HepG2 (cell line): Measurements from ENCODE around the gene VAV2. TPM values are rescaled to one million over a fixed set of nuclear protein-coding genes. Genes with fewer than 3 reads are reported as not detected.
A peak's percentile ranks its signal among the peaks of the same experiment; 100 is the strongest.

Experiments
- ATAC-seq: fragments of 200-7000 bp; cut with Tn5 transposase; 3 replicates; pipeline ENCODE4 v1.9.1; 2020; ENCODE audit warnings: mild to moderate bottlenecking, moderate library complexity
- BruUV-seq: library from RNA; stranded (reverse); fragments of 400-500 nt; replicated peaks from 2 replicates; lab custom pipeline; 2021; lab: Mats Ljungman, UMichigan
- CTCF ChIA-PET: fragments of 300-600 bp; formaldehyde crosslinking; extraction: SDS; loops from one replicate; lab custom pipeline; 2021; ENCODE audit warnings: low total read pairs, inconsistent platforms, low intra/inter-chr PET ratio; lab: Yijun Ruan, JAX
- POLR2A ChIA-PET: fragments of 350-600 bp; sonication (Branson Sonifier 250); formaldehyde crosslinking; loops from one replicate; lab custom pipeline; 2020; ENCODE audit warnings: antibody characterized with exemption, inconsistent platforms; lab: Yijun Ruan, JAX
- DNase-seq: peaks from one replicate; pipeline ENCODE4 v3.0.0-alpha.2; 2015; ENCODE audit warnings: low spot score
- FAIRE-seq: peaks from 3 replicates; lab custom pipeline; 2011; peaks lifted over from hg19 to GRCh38; lab: Jason Lieb, UNC
- H2AFZ ChIP-seq: one replicate; pipeline ENCODE4 v1.6.1; 2011; ENCODE audit warnings: low read length, inconsistent platforms
- H3K27ac ChIP-seq: fragments of 300-600 bp; 3 replicates; pipeline ENCODE4 v1.8.0; 2011; ENCODE audit warnings: mixed run types, mild to moderate bottlenecking, mixed read lengths, low read length, inconsistent platforms; ENCODE audit not compliant: insufficient read depth; ENCODE audit errors: extremely low read length
- H3K27me3 ChIP-seq, 2 experiments: fragments of 200-600 bp in 1 of 2; 2 replicates in 1 of 2; 3 replicates in 1 of 2; pipeline versions ENCODE4 v1.6.0 to v1.8.0; 2011; ENCODE audit warnings: low read length in 2 of 2, mild to moderate bottlenecking in 2 of 2, moderate library complexity in 2 of 2, inconsistent platforms in 1 of 2; ENCODE audit not compliant: insufficient read depth in 2 of 2, control insufficient read depth in 1 of 2
- H3K36me3 ChIP-seq, 2 experiments: fragments of 200-600 bp in 1 of 2; replicated peaks in 1 of 2; 2 replicates in 1 of 2; 3 replicates in 1 of 2; pipeline versions ENCODE4 v1.5.1 to v1.8.0; 2011; ENCODE audit warnings: low read length in 2 of 2, inconsistent platforms in 1 of 2; ENCODE audit not compliant: insufficient read depth in 2 of 2, control insufficient read depth in 1 of 2
- H3K4me1 ChIP-seq: 2 replicates; pipeline ENCODE4 v1.5.1; 2012; ENCODE audit warnings: low read length, inconsistent platforms; ENCODE audit not compliant: insufficient read depth
- H3K4me2 ChIP-seq: 2 replicates; pipeline ENCODE4 v1.6.0; 2011; ENCODE audit warnings: low read depth, low read length, inconsistent platforms
- H3K4me3 ChIP-seq, 3 experiments: fragments of 200-600 bp in 1 of 3; sonication (generic), shearing (Covaris generic) in 1 of 3; replicated peaks in 1 of 3; 2 replicates each; pipeline ENCODE4 v1.5.1; 2011 to 2016; ENCODE audit warnings: low read length in 3 of 3, inconsistent platforms in 2 of 3, low read depth in 2 of 3, mild to moderate bottlenecking in 2 of 3, control low read depth in 1 of 3, mixed read lengths in 1 of 3; ENCODE audit not compliant: insufficient read depth in 1 of 3
- H3K79me2 ChIP-seq: one replicate; pipeline ENCODE4 v1.6.1; 2011; ENCODE audit warnings: low read length, inconsistent platforms; ENCODE audit not compliant: insufficient read depth
- H3K9ac ChIP-seq: 2 replicates; pipeline ENCODE4 v1.6.0; 2011; ENCODE audit warnings: mild to moderate bottlenecking, low read depth, low read length, inconsistent platforms; ENCODE audit not compliant: insufficient read depth
- H3K9me3 ChIP-seq: 2 replicates; pipeline ENCODE4 v1.5.1; 2012; ENCODE audit warnings: mild to moderate bottlenecking, low read length
- H4K20me1 ChIP-seq: 2 replicates; pipeline ENCODE4 v1.6.0; 2011; ENCODE audit warnings: inconsistent platforms, mild to moderate bottlenecking, low read length, moderate library complexity; ENCODE audit not compliant: insufficient read depth
- ARID4A ChIP-seq: sonication (generic); formaldehyde crosslinking; IDR thresholded peaks from 2 replicates; pipeline ENCODE4 v1.5.0; 2020; ENCODE audit warnings: mild to moderate bottlenecking, missing genetic modification reagents, borderline replicate concordance
- DR1 ChIP-seq: sonication (generic); formaldehyde crosslinking; IDR thresholded peaks from 2 replicates; pipeline ENCODE4 v1.8.0; 2021; ENCODE audit warnings: mild to moderate bottlenecking, missing genetic modification reagents, inconsistent platforms
- HMGXB4 ChIP-seq, 2 experiments: sonication (generic) in 1 of 2; formaldehyde crosslinking in 1 of 2; IDR thresholded peaks; 2 replicates each; pipeline versions ENCODE4 v1.4.0 to v1.6.1; 2018 to 2020; ENCODE audit warnings: missing genetic modification reagents in 2 of 2, borderline replicate concordance in 1 of 2, low read depth in 1 of 2, mild to moderate bottlenecking in 1 of 2, missing biosample characterization in 1 of 2
- MAZ ChIP-seq, 2 experiments: sonication (generic) in 1 of 2; formaldehyde crosslinking in 1 of 2; IDR thresholded peaks; 2 replicates each; pipeline versions ENCODE4 v1.5.0 to v1.6.1; 2012 to 2020; ENCODE audit warnings: low read depth in 2 of 2, mild to moderate bottlenecking in 2 of 2, borderline replicate concordance in 1 of 2, improper control_type of control experiment in 1 of 2, low read length in 1 of 2, missing genetic modification reagents in 1 of 2, moderate library complexity in 1 of 2
- NONO ChIP-seq, 2 experiments: fragments of 450-650 bp in 1 of 2; sonication (generic) in 1 of 2; formaldehyde crosslinking in 1 of 2; IDR thresholded peaks in 1 of 2; conservative IDR thresholded peaks in 1 of 2; 2 replicates each; pipeline versions ENCODE4 v1.6.1 to v1.8.0; 2017 to 2022; ENCODE audit warnings: mild to moderate bottlenecking in 1 of 2, missing genetic modification reagents in 1 of 2, moderate library complexity in 1 of 2
- PHF20 ChIP-seq: sonication (generic); formaldehyde crosslinking; IDR thresholded peaks from 2 replicates; pipeline ENCODE4 v1.5.0; 2020; ENCODE audit warnings: mild to moderate bottlenecking, missing genetic modification reagents
- SIX1 ChIP-seq: sonication (generic); formaldehyde crosslinking; IDR thresholded peaks from 2 replicates; pipeline ENCODE4 v1.4.0; 2020; ENCODE audit warnings: missing genetic modification reagents, borderline replicate concordance
- ZFY ChIP-seq: sonication (generic); formaldehyde crosslinking; IDR thresholded peaks from 2 replicates; pipeline ENCODE4 v1.4.0; 2020; ENCODE audit warnings: missing genetic modification reagents
- ZNF337 ChIP-seq: sonication (generic); formaldehyde crosslinking; IDR thresholded peaks from 2 replicates; pipeline ENCODE4 v1.5.1; 2020; ENCODE audit warnings: missing genetic modification reagents, low read depth, mild to moderate bottlenecking, borderline replicate concordance
- ZNF362 ChIP-seq: sonication (generic); formaldehyde crosslinking; IDR thresholded peaks from 2 replicates; pipeline ENCODE4 v1.4.0; 2020; ENCODE audit warnings: missing genetic modification reagents, mild to moderate bottlenecking, borderline replicate concordance
- ZNF607 ChIP-seq: sonication (generic); formaldehyde crosslinking; IDR thresholded peaks from 2 replicates; pipeline ENCODE4 v1.5.1; 2020; ENCODE audit warnings: missing genetic modification reagents, mild to moderate bottlenecking, borderline replicate concordance
- WGBS: methylation state at CpG from one replicate; pipeline ENCODE4 v1.1.6; 2017; ENCODE audit warnings: low lambda C conversion rate; 5-methylcytosine and 5-hydroxymethylcytosine counted together
- in situ Hi-C: cut with HindIII; loops from 2 replicates; pipeline ENCODE4 v1.10.0; 2017; ENCODE audit warnings: low pct_unique_long_range_greater_than_20kb; ENCODE audit not compliant: extremely low pct_ligation_motif_present
- intact Hi-C: fragments of 100-400 bp; cut with micrococcal nuclease; formaldehyde crosslinking; loops from one replicate; pipeline ENCODE4 v1.10.0; 2022; ENCODE audit not compliant: unreplicated experiment
- polyA plus RNA-seq, 8 experiments: library from polyadenylated mRNA; depleted of rRNA in 3 of 8; stranded (reverse) in 7 of 8; unstranded in 1 of 8; fragments of >200 nt; fragmentation: Illumina TruSeq in 4 of 8; extraction: Trizol in 4 of 8; gene quantifications; 2 replicates each; pipeline versions ENCODE4 v1.2.1 to v1.2.3, GENCODE V29; 2011 to 2016; ENCODE audit warnings: low read depth in 4 of 8, missing spikeins in 1 of 8, mixed read lengths in 1 of 8; ENCODE audit not compliant: insufficient read depth in 1 of 8
- total RNA-seq, 5 experiments: library from RNA; depleted of rRNA; stranded (reverse); fragments of >200 nt; fragmentation: Illumina TruSeq; extraction: Trizol; gene quantifications; 2 replicates each; pipeline ENCODE4 v1.2.3, GENCODE V29; 2016; ENCODE audit warnings: low read depth in 1 of 5

The VAV2 gene
- total and polyA plus RNA-seq, 2 of the 13 experiments (the other 11 are each of a cell fraction or from before 2014, with no cell fraction given): 22.5 to 22.9 TPM

GRCh38 chr9:134024828-134025605, 32.9 kb upstream of the VAV2 start, which contains the start of gene BRD3OS:
Gene BRD3OS (plus strand): TSS chr9:134025481. CDS start chr9:134026748, 1,267 bp downstream.
- peak; percentile 91 for ATAC-seq
- H3K27ac ChIP-seq: no peak within 1 kb of the TSS
- H3K9me3 ChIP-seq: no peaks in the 10 kb centered on the region
- H3K36me3 ChIP-seq: no peaks in the 10 kb centered on the region; a peak in 1 of 5 replicates
- peak within 1 kb of the TSS; percentile 75 to 85 (median 77) for H3K4me3 ChIP-seq
- ChIA-PET CTCF (no interaction called here), POLR2A (interaction anchor here (0.5 to 1.3 kb wide), 10 partner anchors 32 to 655 kb away, joined by 3 to 5 read pairs (median 4); no protein-coding TSS in a partner anchor)
- no TSS peak for BruUV-seq
- WGBS: 4% methylated on average over 41 of the region's 43 CpGs
- peak within 1 kb of the TSS; percentile 55 for H3K9ac ChIP-seq
- peak; percentile 88 for DNase-seq
- peaks cover 29% of the 10 kb centered on the region for H3K4me1 ChIP-seq
- peak within 1 kb of the TSS; percentile 89 for H3K4me2 ChIP-seq
- no peak within 1 kb of the TSS for H2AFZ ChIP-seq
- no peaks in the 10 kb centered on the region for H4K20me1 ChIP-seq
- peak; percentile 90 for FAIRE-seq
- intact Hi-C loops (loop anchor here (5.0 kb wide), 1 partner anchor 42 kb away; the partner anchor contains the start of gene BRD3), in situ Hi-C loops (no loop called here)
- H3K79me2 ChIP-seq: no peaks in the 10 kb centered on the region
- H3K27me3 ChIP-seq: no peaks in the 10 kb centered on the region
- TF ChIP-seq HMGXB4 (CRISPR knock-in tag; IDR thresholded peaks at IDR 0.05; ENCODE audit: borderline replicate concordance in 1 of 2, low read depth in 1 of 2) (peak; percentile 32 to 56; a peak in 1 of 4 replicates), MAZ (IDR thresholded peaks at IDR 0.05; ENCODE audit: borderline replicate concordance, low read depth, low read length) (peak; percentile 78), MAZ (CRISPR knock-in tag; IDR thresholded peaks at IDR 0.05; ENCODE audit: low read depth) (peak; percentile 95), ZNF337 (CRISPR knock-in tag) (no peak), ZNF607 (no peak), ARID4A (CRISPR knock-in tag) (peak; percentile 91), PHF20 (CRISPR knock-in tag) (no peak), NONO (IDR thresholded peaks at IDR 0.05) (no peak; the same call in 1 of the 2 replicates), NONO (CRISPR knock-in tag; conservative IDR thresholded peaks at IDR 0.05) (peak; percentile 89), ZNF362 (CRISPR knock-in tag) (no peak), DR1 (CRISPR knock-in tag) (no peak), SIX1 (CRISPR knock-in tag) (no peak), ZFY (CRISPR knock-in tag) (peak; percentile 85)
